GM12865 (cell line): ENCODE results near the gene NCOA3.
A peak's percentile ranks its signal among the peaks of the same experiment; 100 is the strongest.
"Not testable (repeated sequence)": the region's sequence is repeated elsewhere in the genome, so short reads cannot be mapped to it uniquely, and the experiment has no call there.

Source experiments
- DNase-seq: peaks from one replicate; pipeline ENCODE4 v3.0.0; 2010; ENCODE audit warnings: low read depth
- H3K4me3 ChIP-seq: 2 replicates; pipeline ENCODE4 v1.5.1; 2011; ENCODE audit warnings: mild to moderate bottlenecking, low read depth, low read length, control low read depth
- TF ChIP-seq, protein P1 (sequence below): IDR thresholded peaks from 2 replicates; pipeline ENCODE4 v1.5.1; 2011; ENCODE audit warnings: low read length, control low read depth, low read depth, inconsistent platforms; ENCODE audit not compliant: insufficient read depth; ENCODE audit errors: missing control alignments

NCOA3 gene

DNA sequence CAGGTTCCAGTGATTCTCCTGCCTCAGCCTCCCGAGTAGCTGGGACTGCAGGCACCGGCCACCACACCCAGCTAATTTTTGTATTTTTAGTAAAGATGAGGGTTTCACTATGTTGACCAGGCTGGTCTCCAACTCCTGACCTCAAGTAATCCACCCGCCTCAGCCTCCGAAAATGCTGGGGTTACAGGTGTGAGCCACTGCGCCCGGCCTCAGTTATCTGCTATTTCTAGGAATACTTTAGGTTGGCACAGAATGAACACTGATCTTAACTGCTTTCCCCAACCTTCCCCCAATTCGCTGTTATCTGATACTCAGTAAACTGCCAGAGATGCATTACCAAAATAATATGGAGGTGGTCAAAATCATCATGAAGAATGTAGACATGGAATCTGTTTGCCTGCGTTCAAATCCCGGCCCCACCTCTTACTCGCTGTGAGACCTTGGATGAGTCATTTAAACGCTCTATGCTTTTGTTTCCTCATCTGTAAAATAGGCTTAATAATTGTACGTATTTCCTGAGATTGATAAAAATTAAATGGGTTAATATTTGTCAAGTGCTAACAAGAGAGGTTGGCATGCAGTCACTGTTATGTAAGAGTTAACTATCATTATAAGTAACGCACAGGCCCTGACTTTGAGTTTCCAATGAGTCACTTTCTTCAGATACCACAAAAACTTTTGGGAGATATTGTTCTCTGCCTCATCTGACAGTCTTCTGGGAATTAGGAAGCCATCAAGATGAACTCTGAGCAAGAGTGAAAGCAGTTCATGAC is 44.5 kb upstream of the NCOA3 start:
- TF ChIP-seq, protein P1, sequence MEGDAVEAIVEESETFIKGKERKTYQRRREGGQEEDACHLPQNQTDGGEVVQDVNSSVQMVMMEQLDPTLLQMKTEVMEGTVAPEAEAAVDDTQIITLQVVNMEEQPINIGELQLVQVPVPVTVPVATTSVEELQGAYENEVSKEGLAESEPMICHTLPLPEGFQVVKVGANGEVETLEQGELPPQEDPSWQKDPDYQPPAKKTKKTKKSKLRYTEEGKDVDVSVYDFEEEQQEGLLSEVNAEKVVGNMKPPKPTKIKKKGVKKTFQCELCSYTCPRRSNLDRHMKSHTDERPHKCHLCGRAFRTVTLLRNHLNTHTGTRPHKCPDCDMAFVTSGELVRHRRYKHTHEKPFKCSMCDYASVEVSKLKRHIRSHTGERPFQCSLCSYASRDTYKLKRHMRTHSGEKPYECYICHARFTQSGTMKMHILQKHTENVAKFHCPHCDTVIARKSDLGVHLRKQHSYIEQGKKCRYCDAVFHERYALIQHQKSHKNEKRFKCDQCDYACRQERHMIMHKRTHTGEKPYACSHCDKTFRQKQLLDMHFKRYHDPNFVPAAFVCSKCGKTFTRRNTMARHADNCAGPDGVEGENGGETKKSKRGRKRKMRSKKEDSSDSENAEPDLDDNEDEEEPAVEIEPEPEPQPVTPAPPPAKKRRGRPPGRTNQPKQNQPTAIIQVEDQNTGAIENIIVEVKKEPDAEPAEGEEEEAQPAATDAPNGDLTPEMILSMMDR = no peak
- H3K4me3 ChIP-seq = no peak overlapping the region
- DNase-seq = peak; percentile 45

DNA sequence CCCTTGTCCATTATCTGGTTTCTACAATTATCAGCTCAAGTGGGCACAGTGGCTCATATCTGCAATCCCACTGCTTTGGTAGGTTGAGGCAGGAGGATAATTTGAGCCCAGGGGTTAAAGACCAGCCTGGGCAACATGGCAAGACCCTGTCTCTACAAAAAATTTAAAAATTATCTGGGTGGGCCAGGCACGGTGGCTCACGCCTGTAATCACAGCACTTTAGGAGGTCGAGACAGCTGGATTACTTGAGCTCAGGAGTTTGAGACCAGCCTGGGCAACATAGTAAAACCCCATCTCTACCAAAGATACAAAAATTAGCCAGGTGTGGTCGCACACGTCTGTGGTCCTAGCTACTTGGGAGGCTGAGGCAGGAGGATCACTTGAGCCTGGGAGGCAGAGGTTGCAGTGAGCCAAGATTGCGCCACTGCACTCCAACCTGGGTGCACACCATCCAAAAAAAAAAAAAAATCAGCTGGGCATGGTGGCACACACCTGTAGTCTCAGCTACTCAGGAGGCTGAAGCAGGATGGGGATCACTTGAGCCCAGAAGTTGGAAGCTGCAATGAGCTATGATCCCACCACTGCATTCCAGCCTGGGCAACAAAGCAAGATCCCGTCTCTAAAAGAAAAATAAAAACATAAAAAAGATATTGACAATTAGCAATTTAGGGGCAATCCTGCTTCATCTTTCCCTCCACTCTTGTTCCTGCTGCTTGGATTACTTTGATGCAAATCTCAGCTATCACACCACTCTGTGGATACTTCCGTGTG is 43.2 kb upstream of the NCOA3 start:
- not testable (repeated sequence) for H3K4me3 ChIP-seq

DNA sequence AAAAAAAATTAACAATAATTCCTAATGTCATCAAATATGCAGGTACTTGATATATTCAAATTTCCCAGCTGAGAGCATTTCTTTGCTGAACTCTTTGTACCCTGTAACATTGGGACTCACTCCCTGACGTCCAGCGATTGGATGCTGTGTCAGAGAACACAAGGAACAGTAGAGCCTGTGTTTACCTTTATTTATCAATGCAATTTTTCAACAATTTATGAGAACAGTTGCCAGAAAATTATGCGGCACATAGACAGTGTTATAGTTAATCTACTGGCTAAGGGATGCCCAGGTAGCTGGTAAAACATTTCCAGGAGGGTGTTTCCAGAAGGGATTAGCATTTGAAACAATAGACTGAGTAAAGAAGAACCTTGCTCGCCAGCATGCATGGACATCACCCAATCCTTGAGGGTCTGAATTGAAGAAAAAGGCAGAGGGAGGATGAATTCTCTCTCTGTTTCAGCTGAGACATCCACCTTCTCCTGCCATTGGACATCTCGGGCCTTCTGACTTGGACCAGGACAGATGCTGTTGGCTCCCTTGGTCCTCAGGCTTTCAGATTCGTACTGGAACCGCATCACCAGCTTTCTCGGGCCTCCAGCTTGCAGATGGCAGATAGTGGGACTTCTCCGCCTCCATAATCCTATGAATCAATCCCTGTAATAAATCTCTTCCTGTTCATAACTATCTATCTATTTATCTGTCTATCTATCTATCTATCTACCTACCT is 42.2 kb upstream of the NCOA3 start:
- TF ChIP-seq, protein P1 = no peak
- H3K4me3 ChIP-seq = no peak overlapping the region
- DNase-seq = no peak

More for the DNA sequence above, 43.2 kb upstream of the NCOA3 start:
- DNase-seq = not testable (repeated sequence)

DNA sequence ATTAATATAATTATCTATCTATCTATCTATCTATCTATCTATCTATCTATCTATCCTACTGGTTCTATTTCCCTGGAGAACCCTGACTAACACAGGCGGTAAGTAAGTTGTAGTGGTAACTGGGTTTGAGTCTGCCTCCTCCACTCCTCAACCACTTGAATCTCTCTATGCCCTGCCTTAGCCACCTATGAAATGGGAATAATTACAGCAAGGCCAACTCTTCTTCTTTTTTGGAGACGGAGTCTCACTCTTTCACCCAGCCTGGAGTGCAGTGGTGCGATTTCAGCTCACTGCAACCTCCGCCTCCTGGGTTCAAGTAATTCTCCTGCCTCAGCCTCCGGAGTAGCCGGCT is 41.0 kb upstream of the NCOA3 start:
- H3K4me3 ChIP-seq, DNase-seq: not testable (repeated sequence)

DNA sequence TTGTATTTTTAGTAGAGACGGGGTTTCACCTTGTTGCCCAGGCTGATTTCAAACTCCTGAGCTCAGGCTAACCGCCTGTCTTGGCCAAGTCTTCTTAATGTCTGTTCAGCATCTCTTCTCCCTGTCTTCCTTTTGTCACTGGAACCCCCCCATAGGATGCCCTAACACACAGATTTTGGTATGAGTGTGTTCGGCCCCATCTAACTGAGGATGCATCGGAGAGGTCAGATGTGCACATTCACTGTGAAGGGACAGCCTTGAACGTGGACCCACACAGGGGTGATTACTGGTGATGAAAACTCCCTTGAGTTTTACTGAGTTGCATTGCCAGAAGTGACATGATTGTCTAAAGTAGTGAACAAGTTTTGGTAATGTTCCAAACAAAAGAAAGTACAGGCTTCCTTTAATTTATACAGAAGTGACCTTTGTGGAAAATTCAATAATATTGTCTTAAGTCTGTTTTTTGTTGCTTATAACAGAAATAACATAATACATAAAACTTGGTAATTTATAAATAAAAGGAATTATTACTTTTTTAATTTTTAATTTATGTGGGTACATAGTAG is 40.5 kb upstream of the NCOA3 start:
- no peak for DNase-seq
- H3K4me3 ChIP-seq = no peak overlapping the region

DNA sequence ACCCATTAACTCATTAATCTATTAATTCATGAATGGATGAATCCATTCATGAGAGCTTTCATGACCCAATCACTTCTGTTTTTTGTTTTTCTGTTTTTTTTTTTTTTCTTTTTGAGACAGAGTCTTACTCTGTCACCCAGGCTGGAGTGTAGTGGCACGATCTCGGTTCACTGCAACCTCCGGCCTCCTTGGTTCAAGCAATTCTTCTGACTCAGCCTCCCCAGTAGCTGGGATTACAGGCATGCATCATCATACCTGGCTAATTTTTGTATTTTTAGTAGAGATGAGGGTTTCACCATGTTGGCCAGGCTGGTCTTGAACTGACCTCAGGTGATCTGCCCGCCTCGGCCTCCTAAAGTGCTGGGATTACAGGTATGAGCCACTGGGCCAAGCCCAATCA is 39.8 kb upstream of the NCOA3 start:
- not testable (repeated sequence) for H3K4me3 ChIP-seq

More for the DNA sequence above, 40.5 kb upstream of the NCOA3 start:
- TF ChIP-seq, protein P1 = no peak

DNA sequence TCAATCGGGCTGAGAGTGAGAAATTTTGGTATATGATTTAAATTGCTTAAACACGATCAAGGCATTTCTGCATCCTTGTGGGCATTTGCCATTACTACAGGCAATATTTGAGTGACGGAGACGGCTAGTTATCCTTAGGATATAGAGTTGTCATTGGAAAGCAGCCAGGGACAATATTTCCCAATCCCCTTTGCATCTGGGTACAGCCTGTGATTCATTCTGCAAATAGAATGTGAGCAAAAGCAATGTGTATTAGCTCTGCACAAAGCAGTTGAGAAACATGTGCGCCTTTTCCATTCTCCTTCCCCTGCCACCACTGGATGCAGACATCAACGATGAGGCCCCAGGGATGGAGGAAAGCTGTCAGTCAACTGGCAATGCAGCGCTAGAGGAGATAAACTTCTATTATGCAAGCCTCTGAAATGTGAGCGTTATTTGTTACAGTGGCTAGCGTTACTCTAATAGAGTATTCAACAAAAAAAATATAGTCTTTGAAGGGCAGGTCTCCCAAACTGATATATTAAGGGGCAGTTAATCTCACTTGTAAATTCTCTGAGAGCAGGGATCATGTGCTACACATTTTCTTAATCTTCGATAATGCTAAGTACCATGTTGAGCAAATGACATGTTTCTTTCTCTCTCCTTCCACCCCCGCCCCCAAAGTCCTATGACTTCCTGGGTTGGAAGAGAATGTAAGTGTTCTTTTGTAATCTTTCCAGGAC is 37.1 kb upstream of the NCOA3 start:
- H3K4me3 ChIP-seq = no peak overlapping the region
- no peak for DNase-seq
- TF ChIP-seq, protein P1 = no peak

More for the DNA sequence above, 39.8 kb upstream of the NCOA3 start:
- DNase-seq = not testable (repeated sequence)
